A549 (cell line): ENCODE measurements around the gene SLC35F3. TPM values are rescaled to one million over a fixed set of nuclear protein-coding genes. Genes with fewer than 3 reads are reported as not detected.

Experiments
- ATAC-seq, 2 experiments: fragments of 200-7000 bp in 1 of 2; fragments of >200 bp in 1 of 2; cut with Nextera tagmentation in 1 of 2; cut with Tn5 transposase in 1 of 2; 3 replicates each; pipeline versions ENCODE4 v1.8.0 to v1.9.1; 2018 to 2020; ENCODE audit warnings: mild to moderate bottlenecking in 1 of 2, moderate library complexity in 1 of 2
- CTCF ChIA-PET: fragments of 300-600 bp; sonication (Branson Sonifier 250); formaldehyde crosslinking; extraction: SDS; loops from one replicate; lab custom pipeline; 2021; ENCODE audit warnings: antibody characterized with exemption, inconsistent platforms; lab: Yijun Ruan, JAX
- POLR2A ChIA-PET: fragments of 350-600 bp; formaldehyde crosslinking; extraction: SDS; loops from one replicate; lab custom pipeline; 2021; ENCODE audit warnings: antibody characterized with exemption, inconsistent platforms; lab: Yijun Ruan, JAX
- DNase-seq, 2 experiments: peaks; one replicate each; pipeline versions ENCODE4 v3.0.0 to v3.0.0-alpha.2; 2011 to 2016; ENCODE audit warnings: low read depth in 1 of 2, low spot score in 1 of 2
- FAIRE-seq: peaks from 2 replicates; lab custom pipeline; 2011; peaks lifted over from hg19 to GRCh38; lab: Jason Lieb, UNC
- H3K27ac ChIP-seq, 2 experiments: fragments of >200 bp; sonication (Bioruptor Twin); formaldehyde crosslinking; 3 replicates each; pipeline ENCODE4 v1.5.1; 2016 to 2017
- H3K4me1 ChIP-seq: fragments of >200 bp; sonication (Bioruptor Twin); formaldehyde crosslinking; 3 replicates; pipeline ENCODE4 v1.6.1; 2016
- H3K4me2 ChIP-seq: fragments of >200 bp; sonication (Bioruptor Twin); formaldehyde crosslinking; 3 replicates; pipeline ENCODE4 v1.6.1; 2016
- H3K4me3 ChIP-seq: fragments of >200 bp; sonication (Bioruptor Twin); formaldehyde crosslinking; 3 replicates; pipeline ENCODE4 v1.5.1; 2016
- H3K9me3 ChIP-seq: fragments of >200 bp; sonication (Bioruptor Twin); formaldehyde crosslinking; 3 replicates; pipeline ENCODE4 v1.6.1; 2016
- ATOH8 ChIP-seq: fragments of 250-450 bp; sonication (Bioruptor Pico); IDR thresholded peaks from 2 replicates; pipeline ENCODE4 v1.5.0; 2020; ENCODE audit warnings: low read depth, mild to moderate bottlenecking, moderate library complexity
- EHF ChIP-seq: fragments of 250-450 bp; sonication (Bioruptor Pico); IDR thresholded peaks from 2 replicates; pipeline ENCODE4 v1.5.0; 2020; ENCODE audit warnings: mild to moderate bottlenecking
- EHMT2 ChIP-seq: fragments of 200-600 bp; sonication (generic); IDR thresholded peaks from 2 replicates; pipeline ENCODE4 v1.6.1; 2016; ENCODE audit warnings: antibody characterized with exemption, low read depth, mild to moderate bottlenecking, moderate library complexity
- EP300 ChIP-seq, 2 experiments: fragments of >200 bp; sonication (Bioruptor Twin); formaldehyde crosslinking; IDR thresholded peaks; 2 replicates in 1 of 2; 3 replicates in 1 of 2; pipeline ENCODE4 v1.6.1; 2016 to 2017
- FOSB ChIP-seq: fragments of 250-450 bp; sonication (Bioruptor Pico); IDR thresholded peaks from 2 replicates; pipeline ENCODE4 v1.5.0; 2020; ENCODE audit warnings: mild to moderate bottlenecking, moderate library complexity
- FOSL2 ChIP-seq, 2 experiments: fragments of 450-650 bp in 1 of 2; fragments of >200 bp in 1 of 2; sonication (Bioruptor Twin) in 1 of 2; formaldehyde crosslinking; IDR thresholded peaks; 2 replicates each; pipeline versions ENCODE4 v1.5.0 to v1.6.1; 2016 to 2020; ENCODE audit warnings: mild to moderate bottlenecking in 1 of 2, moderate library complexity in 1 of 2
- GATA3 ChIP-seq: IDR thresholded peaks from 2 replicates; pipeline ENCODE4 v1.6.1; 2012; ENCODE audit warnings: borderline replicate concordance
- HEYL ChIP-seq: fragments of 250-450 bp; sonication (Bioruptor Pico); IDR thresholded peaks from 2 replicates; pipeline ENCODE4 v1.8.0; 2021; ENCODE audit warnings: mild to moderate bottlenecking, moderate library complexity
- JUNB ChIP-seq: fragments of >200 bp; sonication (Bioruptor Twin); formaldehyde crosslinking; IDR thresholded peaks from 2 replicates; pipeline ENCODE4 v1.6.1; 2016
- KDM5A ChIP-seq: fragments of 200-600 bp; sonication (generic); IDR thresholded peaks from 2 replicates; pipeline ENCODE4 v1.6.1; 2016; ENCODE audit warnings: antibody characterized with exemption, mild to moderate bottlenecking
- RAD21 ChIP-seq, 2 experiments: fragments of >200 bp in 1 of 2; sonication (Bioruptor Twin) in 1 of 2; formaldehyde crosslinking in 1 of 2; IDR thresholded peaks in 1 of 2; conservative IDR thresholded peaks in 1 of 2; 2 replicates in 1 of 2; 3 replicates in 1 of 2; pipeline ENCODE4 v1.6.1; 2012 to 2018; ENCODE audit warnings: inconsistent platforms in 1 of 2
- RCOR1 ChIP-seq: fragments of 150-350 bp; IDR thresholded peaks from 2 replicates; pipeline ENCODE4 v1.6.1; 2014; ENCODE audit warnings: antibody characterized with exemption, low read length, low read depth
- RFX5 ChIP-seq: fragments of 450-650 bp; IDR thresholded peaks from 2 replicates; pipeline ENCODE4 v1.7.1; 2014; ENCODE audit warnings: antibody characterized with exemption, mild to moderate bottlenecking, moderate library complexity
- ZNF302 ChIP-seq: fragments of 250-450 bp; sonication (Bioruptor Pico); IDR thresholded peaks from 2 replicates; pipeline ENCODE4 v1.9.0; 2021; ENCODE audit warnings: inconsistent platforms, mild to moderate bottlenecking, moderate library complexity
- WGBS: methylation state at CpG from one replicate; pipeline ENCODE4 v1.1.6; 2017; ENCODE audit errors: missing lambda C conversion rate; 5-methylcytosine and 5-hydroxymethylcytosine counted together
- polyA plus RNA-seq, 4 experiments: library from polyadenylated mRNA; depleted of rRNA in 3 of 4; stranded (reverse); fragments of >200 nt; fragmentation: RNase III in 1 of 4; extraction: RNeasy Plus Mini Kit Qiagen cat#74134 plus additional on column Dnase treatment in 1 of 4; gene quantifications; 2 replicates in 3 of 4; 3 replicates in 1 of 4; pipeline ENCODE4 v1.2.3, GENCODE V29; 2011 to 2017
- TF ChIP-seq, protein P1 (sequence below): fragments of 150-350 bp; IDR thresholded peaks from 2 replicates; pipeline ENCODE4 v1.6.1; 2014; ENCODE audit warnings: low read depth, mild to moderate bottlenecking, low read length

Gene SLC35F3
- polyA plus RNA-seq, 2 of the 4 experiments (the other 2 are of a cell fraction) = 5.5 to 7.8 TPM

GRCh38 chr1:234139966-234140365 lies 235.5 kb downstream of the SLC35F3 start (continued):
- no peak for TF ChIP-seq ATOH8 (CRISPR knock-in tag)

DNA sequence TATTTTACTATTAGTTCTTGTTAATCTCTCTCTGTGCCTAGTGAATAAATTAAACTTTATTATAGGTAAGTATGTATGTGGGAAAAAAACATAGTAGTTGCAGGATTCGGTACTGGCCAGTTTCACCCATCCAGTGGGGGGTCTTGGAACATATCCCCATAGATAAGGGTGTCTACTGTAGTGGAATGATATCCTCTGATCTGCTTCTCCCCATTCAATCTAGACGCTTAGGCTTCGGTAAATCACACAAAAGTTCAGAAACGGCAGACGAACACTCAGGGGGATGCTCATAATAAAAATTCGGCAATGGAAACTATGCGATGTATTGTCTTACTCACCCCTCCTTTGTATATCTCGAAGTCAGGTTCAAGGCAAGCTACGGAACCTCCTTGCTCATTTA lies 235.9 kb downstream of the SLC35F3 start:
- Histone ChIP-seq H3K4me1 (peaks cover 30% of the 10 kb centered on the region), H3K27ac (peak overlapping the region; percentile 88 to 90), H3K4me2 (peak overlapping the region; percentile 67), H3K9me3 (peaks cover 12% of the 10 kb centered on the region; the same call in 2 of the 3 replicates), H3K4me3 (peak overlapping the region; percentile 10; the same call in 2 of the 3 replicates)
- POLR2A ChIA-PET = interaction anchor here (1.5 kb wide), 1 partner anchor 170 kb away, joined by 5 read pairs; no protein-coding TSS in a partner anchor
- TF ChIP-seq JUNB (0 out of 2 replicates have a peak, but pooled peaks have one; percentile 37), KDM5A (no peak), ATOH8 (CRISPR knock-in tag) (0 out of 2 replicates have a peak, but pooled peaks have one; percentile 9)
- CTCF ChIA-PET = interaction anchor here (1.2 to 2.4 kb wide), 3 partner anchors 26 to 172 kb away, joined by 3 to 18 read pairs (median 7); no protein-coding TSS in a partner anchor
- peak; percentile 22 to 84; a peak in 4 of 6 replicates for ATAC-seq
- FAIRE-seq = no peak
- 48% methylated on average over 9 of the region's 9 CpGs for WGBS
- DNase-seq = peak in 1 of 2 experiments; percentile 62

DNA sequence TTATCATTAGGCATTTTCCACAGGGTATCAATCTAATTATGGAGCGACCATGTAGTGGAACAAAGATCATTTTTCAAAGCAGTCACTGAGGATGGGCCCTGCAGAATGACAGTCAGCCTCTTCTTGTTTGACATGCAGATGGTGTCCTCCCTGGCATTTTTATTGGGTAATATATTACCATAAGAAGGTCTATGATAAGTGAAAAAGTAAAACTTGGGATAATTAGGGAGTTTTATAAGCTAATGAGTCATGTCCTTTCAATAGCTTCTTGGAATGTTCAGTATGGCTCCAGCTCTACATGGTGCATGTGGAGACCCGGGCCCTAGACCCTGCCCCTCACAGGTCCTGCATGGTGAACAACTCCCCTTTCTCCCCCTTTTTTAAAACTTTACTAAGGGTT lies 236.5 kb downstream of the SLC35F3 start:
- POLR2A ChIA-PET = interaction anchor here (1.5 kb wide), 1 partner anchor 169 kb away, joined by 5 read pairs; no protein-coding TSS in a partner anchor
- ATAC-seq (no peak), DNase-seq (no peak), FAIRE-seq (no peak)
- Histone ChIP-seq H3K27ac (peak overlapping the region; percentile 88 to 90), H3K4me2 (peak overlapping the region; percentile 67), H3K4me1 (peaks cover 30% of the 10 kb centered on the region), H3K4me3 (no peak overlapping the region), H3K9me3 (peaks cover 18% of the 10 kb centered on the region; the same call in 2 of the 3 replicates)
- CTCF ChIA-PET = interaction anchor here (1.0 to 2.4 kb wide), 6 partner anchors 13 to 172 kb away, joined by 3 to 18 read pairs (median 3); no protein-coding TSS in a partner anchor
- no peak for TF ChIP-seq EHF
- no peak for TF ChIP-seq JUNB
- no peak for TF ChIP-seq RAD21 (conservative IDR thresholded peaks at IDR 0.05 in 1 of 2, IDR thresholded peaks at IDR 0.05 in 1 of 2)
- TF ChIP-seq EHMT2 = no peak
- no peak for TF ChIP-seq ATOH8 (CRISPR knock-in tag)
- TF ChIP-seq, protein P1, sequence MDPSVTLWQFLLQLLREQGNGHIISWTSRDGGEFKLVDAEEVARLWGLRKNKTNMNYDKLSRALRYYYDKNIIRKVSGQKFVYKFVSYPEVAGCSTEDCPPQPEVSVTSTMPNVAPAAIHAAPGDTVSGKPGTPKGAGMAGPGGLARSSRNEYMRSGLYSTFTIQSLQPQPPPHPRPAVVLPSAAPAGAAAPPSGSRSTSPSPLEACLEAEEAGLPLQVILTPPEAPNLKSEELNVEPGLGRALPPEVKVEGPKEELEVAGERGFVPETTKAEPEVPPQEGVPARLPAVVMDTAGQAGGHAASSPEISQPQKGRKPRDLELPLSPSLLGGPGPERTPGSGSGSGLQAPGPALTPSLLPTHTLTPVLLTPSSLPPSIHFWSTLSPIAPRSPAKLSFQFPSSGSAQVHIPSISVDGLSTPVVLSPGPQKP = no peak
- no peak for TF ChIP-seq FOSL2 (IDR thresholded peaks at IDR 0.05)
- no peak for TF ChIP-seq FOSL2 (CRISPR knock-in tag; IDR thresholded peaks at IDR 0.05)
- TF ChIP-seq HEYL (CRISPR knock-in tag) = no peak
- TF ChIP-seq RCOR1 = no peak
- WGBS = 73% methylated on average over 2 of the region's 2 CpGs

DNA sequence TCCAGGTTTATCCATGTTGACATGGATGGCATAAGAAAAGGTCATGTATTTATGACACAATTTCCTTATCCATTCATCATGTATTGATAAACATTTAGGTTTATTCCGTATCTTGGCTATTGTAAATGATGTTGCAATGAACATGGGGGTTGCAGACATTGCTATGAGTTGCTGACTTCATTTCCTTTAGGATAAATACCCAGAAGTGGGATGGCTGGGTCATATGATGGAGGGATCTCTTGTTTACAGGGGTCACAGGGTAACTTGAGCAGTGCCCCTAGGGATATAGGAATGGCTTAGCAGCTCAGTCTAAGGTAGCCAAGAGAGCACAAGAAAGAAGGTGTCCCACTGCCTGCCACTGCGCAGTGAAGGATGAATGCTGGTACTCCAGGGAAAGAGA lies 239.2 kb downstream of the SLC35F3 start:
- no peak overlapping the region for H3K4me2 ChIP-seq
- WGBS = 93% methylated on average over 2 of the region's 2 CpGs
- peaks cover 28% of the 10 kb centered on the region for H3K9me3 ChIP-seq
- peak overlapping the region in 1 of 2 experiments; percentile 88; a peak in 2 of 6 replicates for H3K27ac ChIP-seq
- no peak for FAIRE-seq
- ChIA-PET CTCF (interaction anchor here (1.7 kb wide), 1 partner anchor 166 kb away, joined by 6 read pairs; no protein-coding TSS in a partner anchor), POLR2A (no interaction called here)
- TF ChIP-seq ZNF302 (CRISPR knock-in tag) = no peak
- TF ChIP-seq GATA3 = no peak
- no peak for TF ChIP-seq EP300 (IDR thresholded peaks at IDR 0.05)
- no peak for TF ChIP-seq RFX5
- no peak for TF ChIP-seq EHMT2
- TF ChIP-seq KDM5A = no peak
- TF ChIP-seq FOSB (CRISPR knock-in tag) = no peak
- peaks cover 30% of the 10 kb centered on the region for H3K4me1 ChIP-seq
- no peak for DNase-seq
- no peak overlapping the region for H3K4me3 ChIP-seq
- ATAC-seq = no peak
